GM19239 (cell line): ENCODE results near the gene SLC17A1.
A peak's percentile ranks its signal among the peaks of the same experiment; 100 is the strongest.

Source experiments
- DNase-seq: peaks from one replicate; pipeline ENCODE4 v3.0.0; 2011; ENCODE audit warnings: low spot score; ENCODE audit not compliant: insufficient read length
- FAIRE-seq: peaks from 2 replicates; lab custom pipeline; 2011; peaks lifted over from hg19 to GRCh38; lab: Jason Lieb, UNC

SLC17A1 gene

DNA sequence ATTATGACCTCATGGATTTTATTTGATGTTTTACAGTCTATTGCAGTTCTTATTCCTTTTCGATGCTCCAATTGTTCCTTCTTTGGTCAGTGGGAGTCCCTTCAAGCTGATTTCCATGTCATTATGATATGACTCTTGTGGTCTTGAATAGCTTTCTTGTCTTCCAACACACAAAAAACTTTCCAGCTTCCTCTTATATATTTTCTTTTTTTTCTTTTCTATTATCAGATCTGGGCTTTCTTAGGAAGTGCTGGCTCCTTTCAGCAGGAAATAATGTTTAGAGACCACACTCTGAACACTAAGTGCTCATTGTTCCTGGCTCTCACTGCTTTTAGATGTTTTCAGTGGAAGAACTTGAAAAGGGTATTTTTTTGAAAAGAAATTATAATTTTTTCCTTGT is 3.1 kb upstream of the SLC17A1 start:
- FAIRE-seq: no peak
- no peak for DNase-seq

GRCh38 chr6:25833136-25833535 is 1.3 kb upstream of the SLC17A1 start:
- no peak for FAIRE-seq
- DNase-seq: no peak

GRCh38 chr6:25832670-25833069 is 818 bp upstream of the SLC17A1 start:
- DNase-seq: no peak
- FAIRE-seq: no peak

- FAIRE-seq (no peak), DNase-seq (no peak)
Measured at GRCh38 chr6:25832307-25832662, 433 bp upstream of the SLC17A1 start.

- FAIRE-seq (no peak), DNase-seq (no peak)
Measured at GRCh38 chr6:25830458-25830857, 1.4 kb downstream of the SLC17A1 start.

DNA sequence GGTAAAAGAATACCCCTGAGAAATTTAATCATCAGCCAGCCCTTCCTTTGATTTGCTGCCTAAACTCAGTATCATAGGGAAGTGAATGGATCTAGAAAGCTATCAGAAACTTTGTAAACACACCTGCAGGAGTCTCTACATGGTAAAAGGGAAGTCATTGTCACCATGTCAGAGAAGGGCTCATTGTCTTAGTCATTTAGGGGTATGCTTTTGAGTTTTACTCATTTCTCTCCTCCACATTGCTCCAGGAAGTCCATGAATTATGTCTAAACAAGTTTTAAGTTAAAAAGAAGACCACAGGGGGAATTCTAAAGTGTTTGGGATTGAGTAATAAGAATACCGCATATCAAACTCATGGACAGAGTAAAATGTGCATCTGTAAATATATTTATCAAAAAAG is 2.5 kb downstream of the SLC17A1 start:
- no peak for DNase-seq
- FAIRE-seq: no peak

GRCh38 chr6:25821341-25821740 is 10.5 kb downstream of the SLC17A1 start:
- DNase-seq (no peak), FAIRE-seq (no peak)

DNA sequence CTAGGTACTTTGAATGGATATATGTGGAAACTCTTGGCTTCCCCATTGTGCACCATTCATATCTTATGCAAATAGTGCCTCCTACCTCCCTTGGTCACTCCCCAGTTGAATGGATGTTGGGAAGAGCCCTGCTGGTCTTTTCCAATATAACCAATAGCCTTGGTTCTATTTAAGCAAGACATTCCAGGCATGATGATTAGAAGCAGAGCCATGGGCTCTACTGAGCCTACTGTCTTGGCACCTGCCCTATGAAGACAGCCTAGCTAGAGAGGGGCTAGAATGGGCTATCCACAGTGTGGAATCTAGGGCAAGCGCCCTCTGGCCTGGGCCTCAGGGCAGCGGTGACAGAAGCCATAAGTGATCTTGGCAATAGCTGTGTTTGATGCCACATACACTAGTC is 15.6 kb downstream of the SLC17A1 start:
- no peak for DNase-seq
- FAIRE-seq: no peak

GRCh38 chr6:25815194-25815593 is 16.7 kb downstream of the SLC17A1 start:
- no peak for FAIRE-seq
- DNase-seq: no peak

DNA sequence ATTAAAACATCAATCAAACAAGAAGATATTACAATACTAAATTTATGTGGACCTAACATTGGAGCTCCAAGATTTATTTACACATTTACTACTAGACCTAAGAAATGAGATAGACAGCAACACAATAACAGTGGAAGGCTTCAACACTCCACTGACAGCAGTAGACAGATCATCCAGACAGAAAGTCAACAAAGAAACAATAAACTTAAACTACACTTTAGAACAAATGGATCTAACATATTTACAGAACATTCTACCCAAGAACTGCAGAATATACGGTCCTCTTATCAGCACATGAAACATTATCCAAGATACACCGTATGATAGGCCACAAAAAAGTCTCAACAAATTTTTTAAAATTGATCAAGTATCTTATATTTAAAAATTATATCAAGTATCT is 27.0 kb downstream of the SLC17A1 start:
- DNase-seq (no peak), FAIRE-seq (no peak)

DNA sequence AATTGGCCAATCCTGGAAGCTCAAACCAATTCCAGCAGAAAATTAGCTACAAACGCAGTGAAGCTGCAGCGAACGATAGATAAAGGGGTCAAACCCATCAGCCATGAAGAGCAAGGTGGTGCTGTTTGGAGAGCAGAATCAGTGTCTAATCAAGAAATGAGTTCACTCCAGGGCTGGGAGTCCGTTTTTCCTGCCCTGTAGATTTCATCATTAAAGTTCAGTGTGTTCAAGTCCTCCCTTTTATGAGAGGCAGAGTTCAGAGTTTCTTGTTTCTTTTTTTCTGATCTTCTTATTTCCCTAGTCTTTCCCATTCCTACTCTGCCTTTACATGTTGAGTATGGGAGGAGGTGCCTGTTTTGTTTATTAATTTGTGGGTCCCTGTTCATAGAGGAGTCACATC is 30.4 kb downstream of the SLC17A1 start:
- FAIRE-seq (no peak), DNase-seq (no peak)

- FAIRE-seq (no peak), DNase-seq (no peak)
Measured at GRCh38 chr6:25794784-25795183, 37.1 kb downstream of the SLC17A1 start.

GRCh38 chr6:25793970-25794369 is 37.9 kb downstream of the SLC17A1 start:
- no peak for FAIRE-seq

DNA sequence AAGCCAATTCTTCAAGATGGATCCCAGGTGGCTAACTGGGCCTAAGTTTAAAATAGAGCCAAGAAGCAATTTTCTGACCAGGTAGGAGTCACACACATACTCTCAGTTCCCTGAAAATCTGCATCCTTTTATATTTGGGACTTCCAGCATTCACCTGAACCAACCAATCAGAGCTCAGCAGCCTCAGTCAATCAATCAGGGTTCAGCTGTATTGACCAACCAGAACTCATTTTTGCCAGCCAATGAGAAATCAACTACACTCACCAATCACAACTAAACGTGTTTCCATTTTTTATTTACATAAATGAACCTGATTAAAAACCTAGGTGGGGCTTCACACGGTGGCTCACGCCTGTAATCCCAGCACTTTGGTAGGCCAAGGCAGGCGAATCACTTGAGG is 39.8 kb downstream of the SLC17A1 start:
- no peak for FAIRE-seq
- no peak for DNase-seq

More at GRCh38 chr6:25793970-25794369, 37.9 kb downstream of the SLC17A1 start:
- no peak for DNase-seq

- DNase-seq (no peak), FAIRE-seq (no peak)
Measured at GRCh38 chr6:25789475-25789874, 42.4 kb downstream of the SLC17A1 start.

GRCh38 chr6:25788305-25788922 is 43.4 kb downstream of the SLC17A1 start:
- peak; percentile 4 for DNase-seq
- no peak for FAIRE-seq

DNA sequence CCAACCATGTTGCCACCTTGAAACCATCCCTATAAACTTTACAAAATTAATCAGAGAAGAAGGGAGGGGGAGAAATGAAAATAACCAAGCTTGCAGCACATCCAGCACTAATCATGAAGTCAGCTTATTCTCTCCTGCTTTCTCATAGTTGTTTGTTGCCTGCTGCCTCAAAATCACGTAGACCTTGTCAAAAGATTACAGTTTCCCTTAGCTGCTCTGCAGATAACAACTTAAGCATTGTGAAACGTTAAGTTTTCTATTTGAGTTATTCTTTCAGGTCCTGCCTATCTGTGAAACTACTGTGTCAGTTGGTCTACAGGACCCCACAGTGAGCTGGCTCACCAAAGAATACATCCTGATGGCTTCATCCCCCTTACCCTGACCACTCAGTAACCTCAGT is 44.4 kb downstream of the SLC17A1 start:
- FAIRE-seq (no peak), DNase-seq (no peak)

- FAIRE-seq: no peak
Measured at GRCh38 chr6:25781134-25781533, 50.7 kb downstream of the SLC17A1 start.

DNA sequence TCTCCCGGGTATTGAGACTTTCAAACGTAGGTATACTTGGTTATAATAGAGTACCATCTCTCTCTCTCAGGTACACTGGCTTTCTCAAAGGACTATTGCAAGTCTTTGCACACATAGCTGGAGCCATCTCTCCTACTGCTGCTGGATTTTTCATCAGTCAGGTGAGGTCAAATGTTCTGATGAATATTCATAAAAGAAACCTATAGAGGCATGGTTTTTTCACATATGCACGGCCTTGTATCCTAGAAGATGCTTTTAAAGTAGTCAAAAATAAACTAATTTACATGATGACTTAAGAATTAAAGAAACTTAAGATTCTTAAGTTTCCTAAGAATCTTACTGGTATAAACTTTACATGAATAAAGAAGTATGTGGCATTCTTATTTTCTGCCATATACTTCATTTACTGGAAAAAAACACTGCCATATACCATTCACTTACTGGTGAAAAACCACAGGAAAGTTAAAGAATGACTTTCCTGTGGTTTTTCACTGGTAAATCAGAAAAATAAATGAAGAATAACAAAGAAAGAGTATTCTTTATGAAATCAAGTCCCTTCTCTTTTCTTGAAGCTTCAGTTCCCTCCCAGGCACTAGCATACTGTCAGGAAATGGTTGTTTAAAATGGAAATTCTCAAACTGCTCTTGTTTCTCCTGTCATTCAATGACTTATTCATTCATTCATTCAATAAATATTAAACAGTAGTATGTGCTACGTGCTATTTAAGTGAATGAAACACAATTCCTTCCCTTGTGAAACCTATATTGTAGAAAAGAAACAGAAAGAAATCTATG is 53.8 kb downstream of the SLC17A1 start:
- FAIRE-seq: no peak
- DNase-seq: no peak

More at GRCh38 chr6:25781134-25781533, 50.7 kb downstream of the SLC17A1 start:
- DNase-seq: no peak

- no peak for FAIRE-seq
- DNase-seq: no peak
Measured at GRCh38 chr6:25777031-25777430, 54.8 kb downstream of the SLC17A1 start.

DNA sequence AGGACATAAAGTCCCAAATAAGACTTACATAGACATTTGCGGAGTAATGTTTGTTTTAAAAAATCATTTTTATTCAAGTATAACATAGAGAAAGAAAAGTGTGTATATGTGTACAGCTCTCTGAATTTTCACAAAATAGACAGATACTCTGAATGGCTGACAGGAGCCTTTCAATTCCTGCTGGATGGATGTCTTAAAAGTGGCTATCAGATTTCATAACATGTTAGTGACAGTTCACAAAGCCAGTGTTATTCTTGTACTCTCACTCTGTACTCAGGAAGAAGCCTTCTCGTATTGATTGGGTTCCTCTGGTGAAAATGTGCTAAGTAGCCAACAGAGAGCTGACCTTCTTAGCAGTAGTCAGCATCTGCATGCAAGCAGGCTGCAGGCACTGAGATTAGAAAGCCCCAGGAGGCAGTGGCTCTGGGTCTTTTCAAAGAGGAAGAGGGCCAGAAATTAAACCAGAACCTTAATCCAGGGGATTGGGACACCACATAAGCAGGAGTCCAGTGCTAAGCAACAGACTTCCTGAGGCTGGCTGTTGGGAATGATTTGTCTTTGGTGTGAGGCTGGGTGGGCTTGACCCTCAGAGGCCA is 57.6 kb downstream of the SLC17A1 start:
- DNase-seq (no peak), FAIRE-seq (no peak)

DNA sequence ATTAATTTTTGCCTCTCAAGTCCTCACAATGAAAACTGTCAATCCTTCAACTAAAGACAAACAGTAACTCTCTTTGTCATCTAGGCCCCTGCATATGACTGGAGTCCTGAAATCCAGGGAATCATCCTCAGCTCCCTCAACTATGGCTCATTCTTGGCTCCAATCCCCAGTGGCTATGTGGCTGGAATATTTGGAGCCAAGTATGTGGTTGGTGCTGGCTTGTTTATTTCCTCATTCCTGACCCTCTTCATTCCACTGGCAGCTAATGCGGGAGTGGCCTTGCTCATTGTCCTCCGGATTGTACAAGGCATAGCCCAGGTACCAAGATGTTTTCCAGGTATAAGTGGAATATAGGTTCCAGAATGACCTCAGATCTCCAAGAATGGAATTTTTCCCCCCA is 61.9 kb downstream of the SLC17A1 start:
- FAIRE-seq (no peak), DNase-seq (no peak)
